RWPE2 (cell line): ENCODE data around the gene CCDC126.

Experiments used
- ATAC-seq: fragments of 200-7000 bp; cut with Tn5 transposase; 3 replicates; pipeline ENCODE4 v1.9.1; 2021; ENCODE audit warnings: low read depth
- DNase-seq: peaks from one replicate; pipeline ENCODE4 v3.0.0-alpha.2; 2020; ENCODE audit warnings: low spot score
- H3K27ac ChIP-seq: fragments of 450-650 bp; 2 replicates; pipeline ENCODE4 v1.5.1; 2017; ENCODE audit warnings: mild to moderate bottlenecking; ENCODE audit not compliant: poor library complexity, severe bottlenecking
- H3K27me3 ChIP-seq: fragments of 250-450 bp; sonication (Bioruptor Pico); 2 replicates; pipeline ENCODE4 v1.5.1; 2021; ENCODE audit warnings: mild to moderate bottlenecking, moderate library complexity; ENCODE audit not compliant: insufficient read depth, poor library complexity, severe bottlenecking
- H3K36me3 ChIP-seq: fragments of 250-450 bp; sonication (Bioruptor Pico); 2 replicates; pipeline ENCODE4 v1.5.1; 2020; ENCODE audit warnings: low read depth, mild to moderate bottlenecking, moderate library complexity
- H3K4me1 ChIP-seq: fragments of 250-450 bp; sonication (Bioruptor Pico); 2 replicates; pipeline ENCODE4 v1.5.1; 2021; ENCODE audit warnings: mild to moderate bottlenecking, moderate library complexity; ENCODE audit not compliant: insufficient read depth, poor library complexity, severe bottlenecking
- H3K4me3 ChIP-seq: fragments of 250-450 bp; sonication (Bioruptor Pico); 2 replicates; pipeline ENCODE4 v1.5.1; 2021; ENCODE audit warnings: mild to moderate bottlenecking, moderate library complexity; ENCODE audit not compliant: severe bottlenecking
- H3K9me3 ChIP-seq: fragments of 250-450 bp; sonication (Bioruptor Pico); 2 replicates; pipeline ENCODE4 v1.5.1; 2021; ENCODE audit warnings: mild to moderate bottlenecking, moderate library complexity; ENCODE audit not compliant: severe bottlenecking
- CTCF ChIP-seq: fragments of 450-650 bp; IDR thresholded peaks from one replicate; pipeline ENCODE4 v1.5.1; 2017; ENCODE audit warnings: mild to moderate bottlenecking, moderate library complexity; ENCODE audit not compliant: poor library complexity, severe bottlenecking

The CCDC126 gene

GRCh38 chr7:23653942-23654341, 56.8 kb downstream of the CCDC126 start:
- H3K4me1 ChIP-seq, result no peaks in the 10 kb centered on the region
- H3K36me3 ChIP-seq, result no peaks in the 10 kb centered on the region
- no peak overlapping the region for H3K4me3 ChIP-seq
- DNase-seq (no peak), ATAC-seq (no peak)
- H3K9me3 ChIP-seq, result peaks cover 15% of the 10 kb centered on the region
- H3K27me3 ChIP-seq, result no peaks in the 10 kb centered on the region
- no peak for TF ChIP-seq CTCF
- H3K27ac ChIP-seq, result no peak overlapping the region

- no peak for TF ChIP-seq CTCF
- H3K36me3 ChIP-seq, result no peaks in the 10 kb centered on the region
- H3K27me3 ChIP-seq, result no peaks in the 10 kb centered on the region
- no peak overlapping the region for H3K4me3 ChIP-seq
- ATAC-seq, result no peak
- H3K4me1 ChIP-seq, result no peaks in the 10 kb centered on the region
- no peak overlapping the region for H3K27ac ChIP-seq
- H3K9me3 ChIP-seq, result peaks cover 15% of the 10 kb centered on the region
- no peak for DNase-seq
Observed at GRCh38 chr7:23654508-23654907, 57.3 kb downstream of the CCDC126 start.

- ATAC-seq, result no peak
Observed at GRCh38 chr7:23655433-23655832, 58.3 kb downstream of the CCDC126 start.

GRCh38 chr7:23658831-23659427, 61.7 kb downstream of the CCDC126 start:
- TF ChIP-seq CTCF, result no peak
- no peak for DNase-seq

More at GRCh38 chr7:23655433-23655832, 58.3 kb downstream of the CCDC126 start:
- Histone ChIP-seq H3K36me3 (no peaks in the 10 kb centered on the region), H3K27me3 (no peaks in the 10 kb centered on the region), H3K9me3 (peaks cover 15% of the 10 kb centered on the region), H3K4me3 (no peak overlapping the region), H3K27ac (no peak overlapping the region), H3K4me1 (no peaks in the 10 kb centered on the region)
- DNase-seq, result no peak
- no peak for TF ChIP-seq CTCF

GRCh38 chr7:23661385-23661784, 64.2 kb downstream of the CCDC126 start:
- Histone ChIP-seq H3K9me3 (no peaks in the 10 kb centered on the region), H3K4me1 (no peaks in the 10 kb centered on the region), H3K36me3 (no peaks in the 10 kb centered on the region), H3K27ac (no peak overlapping the region), H3K4me3 (no peak overlapping the region), H3K27me3 (no peaks in the 10 kb centered on the region)
- DNase-seq, result no peak
- no peak for ATAC-seq
- TF ChIP-seq CTCF, result no peak

More at GRCh38 chr7:23658831-23659427, 61.7 kb downstream of the CCDC126 start:
- Histone ChIP-seq H3K4me1 (no peaks in the 10 kb centered on the region), H3K27ac (no peak overlapping the region), H3K36me3 (no peaks in the 10 kb centered on the region), H3K27me3 (no peaks in the 10 kb centered on the region), H3K9me3 (peaks cover 8% of the 10 kb centered on the region), H3K4me3 (no peak overlapping the region)
- ATAC-seq, result no peak
